ENCODE results near the gene RIMKLB.
"Not testable (repeated sequence)": the region's sequence is repeated elsewhere in the genome, so short reads cannot be mapped to it uniquely, and the experiment has no call there.

Gene RIMKLB

GRCh38 chr12:8816448-8817050, 118.8 kb downstream of the RIMKLB start:
- DNase-seq, result no peak

- DNase-seq, result no peak
Measured at GRCh38 chr12:8817856-8818255, 120.1 kb downstream of the RIMKLB start.

GRCh38 chr12:8818526-8818925, 120.7 kb downstream of the RIMKLB start:
- DNase-seq, result no peak

GRCh38 chr12:8819666-8819980, 121.8 kb downstream of the RIMKLB start:
- DNase-seq, result no peak

- not testable (repeated sequence) for DNase-seq
Measured at GRCh38 chr12:8820676-8821407, 123.1 kb downstream of the RIMKLB start.

- no peak for DNase-seq
Measured at GRCh38 chr12:8821591-8821990, 123.8 kb downstream of the RIMKLB start.

- no peak for DNase-seq
Measured at GRCh38 chr12:8822298-8822697, 124.5 kb downstream of the RIMKLB start, which contains the start of gene A2ML1. TSS of gene A2ML1 (plus strand) at chr12:8822621. CDS start at chr12:8822652, 31 bp downstream.

- peak in 28 of 51 donors; percentile 2 to 68 (median 28) for DNase-seq
Measured at GRCh38 chr12:8823565-8824300, 125.9 kb downstream of the RIMKLB start.

GRCh38 chr12:8827551-8828256, 129.9 kb downstream of the RIMKLB start:
- no peak for DNase-seq

- DNase-seq, result no peak
Measured at GRCh38 chr12:8828257-8829124, 130.7 kb downstream of the RIMKLB start.

- no peak for DNase-seq
Measured at GRCh38 chr12:8829125-8829518, 131.3 kb downstream of the RIMKLB start.

GRCh38 chr12:8829621-8830020, 131.8 kb downstream of the RIMKLB start:
- no peak for DNase-seq

- no peak for DNase-seq
Measured at GRCh38 chr12:8831116-8831515, 133.3 kb downstream of the RIMKLB start.

GRCh38 chr12:8832500-8832899, 134.7 kb downstream of the RIMKLB start:
- DNase-seq, result no peak
